Measurements from ENCODE around the gene PHACTR3.

Gene PHACTR3

GRCh38 chr20:59688999-59689398 lies 84.7 kb downstream of the PHACTR3 start:
- TF ChIP-seq CTCF (IDR thresholded peaks at IDR 0.05; ENCODE audit: insufficient read depth, low read depth, low read length, missing control alignments): no peak
- no peak for DNase-seq (ENCODE audit: low read depth)
- H3K4me3 ChIP-seq (ENCODE audit: low read depth, low read length): no peak overlapping the region

- no peak for TF ChIP-seq CTCF (IDR thresholded peaks at IDR 0.05; ENCODE audit: insufficient read depth, low read depth, low read length, missing control alignments)
- H3K4me3 ChIP-seq (ENCODE audit: low read depth, low read length): no peak overlapping the region
- DNase-seq (ENCODE audit: low read depth): no peak
Measured at GRCh38 chr20:59690101-59690500, 85.8 kb downstream of the PHACTR3 start.

GRCh38 chr20:59690976-59691375 lies 86.6 kb downstream of the PHACTR3 start:
- H3K4me3 ChIP-seq (ENCODE audit: low read depth, low read length): no peak overlapping the region
- no peak for TF ChIP-seq CTCF (IDR thresholded peaks at IDR 0.05; ENCODE audit: insufficient read depth, low read depth, low read length, missing control alignments)
- DNase-seq (ENCODE audit: low read depth): no peak

GRCh38 chr20:59692139-59692538 lies 87.8 kb downstream of the PHACTR3 start:
- TF ChIP-seq CTCF (IDR thresholded peaks at IDR 0.05; ENCODE audit: insufficient read depth, low read depth, low read length, missing control alignments): no peak
- H3K4me3 ChIP-seq (ENCODE audit: low read depth, low read length): no peak overlapping the region
- DNase-seq (ENCODE audit: low read depth): no peak

- no peak for TF ChIP-seq CTCF (IDR thresholded peaks at IDR 0.05; ENCODE audit: insufficient read depth, low read depth, low read length, missing control alignments)
- H3K4me3 ChIP-seq (ENCODE audit: low read depth, low read length): no peak overlapping the region
- no peak for DNase-seq (ENCODE audit: low read depth)
Measured at GRCh38 chr20:59693587-59693986, 89.2 kb downstream of the PHACTR3 start.

- TF ChIP-seq CTCF (IDR thresholded peaks at IDR 0.05; ENCODE audit: insufficient read depth, low read depth, low read length, missing control alignments): no peak
- H3K4me3 ChIP-seq (ENCODE audit: low read depth, low read length): no peak overlapping the region
- DNase-seq (ENCODE audit: low read depth): no peak
Measured at GRCh38 chr20:59696476-59696875, 92.1 kb downstream of the PHACTR3 start.

GRCh38 chr20:59697068-59697467 lies 92.7 kb downstream of the PHACTR3 start:
- DNase-seq (ENCODE audit: low read depth): no peak
- no peak overlapping the region for H3K4me3 ChIP-seq (ENCODE audit: low read depth, low read length)
- no peak for TF ChIP-seq CTCF (IDR thresholded peaks at IDR 0.05; ENCODE audit: insufficient read depth, low read depth, low read length, missing control alignments)
